ENCODE results near the gene CCDC157.
A peak's percentile ranks its signal among the peaks of the same experiment; 100 is the strongest.

CCDC157 gene

GRCh38 chr22:30413745-30414524 is 57.1 kb downstream of the CCDC157 start:
- no peak for DNase-seq (ENCODE audit: low read depth in 2 of 2)

- no peak for DNase-seq (ENCODE audit: low read depth in 2 of 2)
Measured at GRCh38 chr22:30414525-30415047, 57.8 kb downstream of the CCDC157 start.

GRCh38 chr22:30416403-30416802 is 59.6 kb downstream of the CCDC157 start:
- DNase-seq (ENCODE audit: low read depth in 2 of 2) = no peak

- no peak for DNase-seq (ENCODE audit: low read depth in 2 of 2)
Measured at GRCh38 chr22:30416837-30417236, 60.0 kb downstream of the CCDC157 start.

- DNase-seq (ENCODE audit: low read depth in 2 of 2) = no peak
Measured at GRCh38 chr22:30420347-30421125, 63.7 kb downstream of the CCDC157 start.

GRCh38 chr22:30421695-30422480 is 65.1 kb downstream of the CCDC157 start:
- no peak for DNase-seq (ENCODE audit: low read depth in 2 of 2)

GRCh38 chr22:30422481-30423300 is 65.9 kb downstream of the CCDC157 start:
- no peak for DNase-seq (ENCODE audit: low read depth in 2 of 2)

- DNase-seq (ENCODE audit: low read depth in 2 of 2) = peak; percentile 12 to 50
Measured at GRCh38 chr22:30423301-30423958, 66.6 kb downstream of the CCDC157 start.

- DNase-seq (ENCODE audit: low read depth in 2 of 2) = peak; percentile 91 to 95
Measured at GRCh38 chr22:30423959-30424533, 67.2 kb downstream of the CCDC157 start.

GRCh38 chr22:30424534-30425326 is 67.9 kb downstream of the CCDC157 start:
- no peak for DNase-seq (ENCODE audit: low read depth in 2 of 2)

GRCh38 chr22:30425327-30425615 is 68.5 kb downstream of the CCDC157 start:
- DNase-seq (ENCODE audit: low read depth in 2 of 2) = no peak

- DNase-seq (ENCODE audit: low read depth in 2 of 2) = peak; percentile 27 to 42
Measured at GRCh38 chr22:30425616-30426387, 69.0 kb downstream of the CCDC157 start, which contains the start of gene MTFP1. Gene MTFP1, plus strand, starts transcription at chr22:30425768. Its CDS starts 112 bp downstream, at chr22:30425880.
